ENCODE data around the gene TULP4.

DNA sequence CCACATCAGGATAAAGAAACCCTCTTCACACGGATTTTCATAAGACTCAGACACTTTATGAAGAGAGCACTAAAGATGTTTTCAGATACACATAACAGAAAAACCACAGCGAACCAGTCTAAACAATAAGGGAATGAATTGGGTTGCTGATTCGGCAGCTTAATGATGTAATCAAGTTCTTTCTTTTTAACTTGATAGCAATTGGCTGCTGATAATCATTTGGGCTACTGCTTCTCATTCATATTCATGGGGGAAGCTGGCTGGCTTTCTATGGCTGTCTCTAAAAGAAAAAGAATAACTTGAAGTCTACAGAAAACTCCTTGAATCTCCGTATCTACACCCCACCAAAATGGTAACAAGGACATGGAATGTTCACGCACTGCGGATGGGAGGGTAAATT is 227.6 kb downstream of the TULP4 start:
- TF ChIP-seq EZH2 (IDR thresholded peaks at IDR 0.05) (no peak), FOXP2 (optimal IDR thresholded peaks at IDR 0.05; ENCODE audit: control extremely low read depth, extremely low read length, insufficient read depth) (no peak), POLR2AphosphoS5 (IDR thresholded peaks at IDR 0.05; ENCODE audit: borderline replicate concordance, low read depth, low read length) (no peak)

Measured in SK-N-MC (cell line).